Suprapubic skin (tissue), 4 donors: ENCODE results near the gene FGFBP2. TPM values are rescaled to one million over a fixed set of nuclear protein-coding genes. Genes with fewer than 3 reads are reported as not detected.

Source experiments
- DNase-seq, 2 donors: peaks; one replicate each; pipeline ENCODE4 v3.0.0-alpha.2; 2019; ENCODE audit warnings: low spot score in 2 of 2
- H3K27ac ChIP-seq: fragments of 200-600 bp; sonication (generic); one replicate; pipeline ENCODE4 v1.5.1; 2019
- H3K27me3 ChIP-seq: fragments of 200-600 bp; sonication (generic); one replicate; pipeline ENCODE4 v1.5.1; 2019
- H3K36me3 ChIP-seq: fragments of 200-600 bp; sonication (generic); one replicate; pipeline ENCODE4 v1.5.1; 2019
- H3K4me1 ChIP-seq: fragments of 200-600 bp; sonication (generic); one replicate; pipeline ENCODE4 v1.5.1; 2019
- H3K4me3 ChIP-seq: fragments of 200-600 bp; sonication (generic); one replicate; pipeline ENCODE4 v1.5.1; 2019; ENCODE audit warnings: mild to moderate bottlenecking
- H3K9me3 ChIP-seq: fragments of 200-600 bp; sonication (generic); one replicate; pipeline ENCODE4 v1.5.1; 2019
- EP300 ChIP-seq: sonication (generic); formaldehyde crosslinking; IDR thresholded peaks from one replicate; pipeline ENCODE4 v1.6.1; 2017; ENCODE audit warnings: antibody characterized with exemption
- POLR2A ChIP-seq, 2 donors: fragments of 450-650 bp; IDR thresholded peaks; one replicate each; pipeline ENCODE4 v1.6.1; 2017; ENCODE audit warnings: antibody characterized with exemption in 2 of 2, mild to moderate bottlenecking in 2 of 2, moderate library complexity in 2 of 2
- POLR2AphosphoS5 ChIP-seq, 3 donors: sonication (generic); formaldehyde crosslinking; IDR thresholded peaks; one replicate each; pipeline ENCODE4 v1.6.1; 2017; ENCODE audit warnings: antibody characterized with exemption in 3 of 3
- WGBS: methylation state at CpG from one replicate; pipeline ENCODE4 v1.1.5; 2018; 5-methylcytosine and 5-hydroxymethylcytosine counted together
- total RNA-seq, 4 donors: library from RNA; depleted of rRNA; stranded (reverse); fragments of >200 nt; gene quantifications; one replicate each; pipeline ENCODE4 v1.1.0, GENCODE V29; 2016
- TF ChIP-seq, protein P1 (sequence below), 2 donors: fragments of 200-600 bp in 1 of 2; fragments of 450-650 bp in 1 of 2; sonication (generic) in 1 of 2; IDR thresholded peaks; one replicate each; pipeline ENCODE4 v1.5.1; 2016 to 2019; ENCODE audit warnings: antibody characterized with exemption in 2 of 2, mild to moderate bottlenecking in 1 of 2, moderate library complexity in 1 of 2

Gene FGFBP2
- total RNA-seq, 4 donors from 2014 or later: 3.9 to 52.0 (median 9.7) TPM

- Histone ChIP-seq H3K27me3 (no peaks in the 10 kb centered on the region), H3K4me1 (no peaks in the 10 kb centered on the region), H3K36me3 (no peaks in the 10 kb centered on the region), H3K9me3 (no peaks in the 10 kb centered on the region), H3K27ac (no peak overlapping the region), H3K4me3 (no peak overlapping the region)
- WGBS: 71% methylated on average over 11 of the region's 11 CpGs
- TF ChIP-seq EP300: no peak
- no peak for TF ChIP-seq POLR2AphosphoS5 (IDR thresholded peaks at IDR 0.05)
- no peak for TF ChIP-seq POLR2A (IDR thresholded peaks at IDR 0.05)
- no peak for DNase-seq
Measured at GRCh38 chr4:15968551-15969300, 5.8 kb upstream of the FGFBP2 start.

- H3K4me3 ChIP-seq: no peak overlapping the region
- H3K36me3 ChIP-seq: no peaks in the 10 kb centered on the region
- no peak for TF ChIP-seq POLR2AphosphoS5 (IDR thresholded peaks at IDR 0.05)
- TF ChIP-seq POLR2A (IDR thresholded peaks at IDR 0.05): no peak
- TF ChIP-seq, protein P1, sequence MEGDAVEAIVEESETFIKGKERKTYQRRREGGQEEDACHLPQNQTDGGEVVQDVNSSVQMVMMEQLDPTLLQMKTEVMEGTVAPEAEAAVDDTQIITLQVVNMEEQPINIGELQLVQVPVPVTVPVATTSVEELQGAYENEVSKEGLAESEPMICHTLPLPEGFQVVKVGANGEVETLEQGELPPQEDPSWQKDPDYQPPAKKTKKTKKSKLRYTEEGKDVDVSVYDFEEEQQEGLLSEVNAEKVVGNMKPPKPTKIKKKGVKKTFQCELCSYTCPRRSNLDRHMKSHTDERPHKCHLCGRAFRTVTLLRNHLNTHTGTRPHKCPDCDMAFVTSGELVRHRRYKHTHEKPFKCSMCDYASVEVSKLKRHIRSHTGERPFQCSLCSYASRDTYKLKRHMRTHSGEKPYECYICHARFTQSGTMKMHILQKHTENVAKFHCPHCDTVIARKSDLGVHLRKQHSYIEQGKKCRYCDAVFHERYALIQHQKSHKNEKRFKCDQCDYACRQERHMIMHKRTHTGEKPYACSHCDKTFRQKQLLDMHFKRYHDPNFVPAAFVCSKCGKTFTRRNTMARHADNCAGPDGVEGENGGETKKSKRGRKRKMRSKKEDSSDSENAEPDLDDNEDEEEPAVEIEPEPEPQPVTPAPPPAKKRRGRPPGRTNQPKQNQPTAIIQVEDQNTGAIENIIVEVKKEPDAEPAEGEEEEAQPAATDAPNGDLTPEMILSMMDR (IDR thresholded peaks at IDR 0.05): no peak
- no peak for TF ChIP-seq EP300
- no peaks in the 10 kb centered on the region for H3K27me3 ChIP-seq
- DNase-seq: no peak
- peaks cover 9% of the 10 kb centered on the region for H3K4me1 ChIP-seq
- no peak overlapping the region for H3K27ac ChIP-seq
- H3K9me3 ChIP-seq: no peaks in the 10 kb centered on the region
- WGBS: 89% methylated on average over 5 of the region's 5 CpGs
Measured at GRCh38 chr4:15965325-15965724, 2.4 kb upstream of the FGFBP2 start.

GRCh38 chr4:15964159-15964558 lies 1.2 kb upstream of the FGFBP2 start:
- WGBS: 78% methylated on average over 5 of the region's 5 CpGs

GRCh38 chr4:15963576-15963975 lies 601 bp upstream of the FGFBP2 start:
- Histone ChIP-seq H3K4me3 (no peak overlapping the region), H3K36me3 (no peaks in the 10 kb centered on the region), H3K27ac (no peak overlapping the region), H3K27me3 (no peaks in the 10 kb centered on the region), H3K4me1 (peaks cover 9% of the 10 kb centered on the region), H3K9me3 (no peaks in the 10 kb centered on the region)
- 57% methylated on average over 4 of the region's 4 CpGs for WGBS
- TF ChIP-seq POLR2AphosphoS5 (IDR thresholded peaks at IDR 0.05) (no peak), POLR2A (IDR thresholded peaks at IDR 0.05) (no peak), EP300 (no peak)
- TF ChIP-seq, protein P1 (IDR thresholded peaks at IDR 0.05): no peak
- DNase-seq: no peak

More at GRCh38 chr4:15964159-15964558, 1.2 kb upstream of the FGFBP2 start:
- Histone ChIP-seq H3K9me3 (no peaks in the 10 kb centered on the region), H3K27ac (no peak overlapping the region), H3K27me3 (no peaks in the 10 kb centered on the region), H3K36me3 (no peaks in the 10 kb centered on the region), H3K4me3 (no peak overlapping the region), H3K4me1 (peaks cover 9% of the 10 kb centered on the region)
- DNase-seq: no peak
- TF ChIP-seq POLR2A (IDR thresholded peaks at IDR 0.05): no peak
- no peak for TF ChIP-seq POLR2AphosphoS5 (IDR thresholded peaks at IDR 0.05)
- TF ChIP-seq, protein P1 (IDR thresholded peaks at IDR 0.05): no peak
- no peak for TF ChIP-seq EP300

GRCh38 chr4:15961781-15962510 lies 1.0 kb downstream of the FGFBP2 start:
- Histone ChIP-seq H3K36me3 (no peaks in the 10 kb centered on the region), H3K4me3 (no peak overlapping the region), H3K4me1 (peaks cover 9% of the 10 kb centered on the region), H3K27me3 (no peaks in the 10 kb centered on the region), H3K9me3 (no peaks in the 10 kb centered on the region), H3K27ac (no peak overlapping the region)
- 75% methylated on average over 16 of the region's 16 CpGs for WGBS
- no peak for DNase-seq
- TF ChIP-seq, protein P1 (IDR thresholded peaks at IDR 0.05): no peak
- no peak for TF ChIP-seq EP300
